Transverse colon (tissue), 4 donors: ENCODE measurements around the gene MRTO4. TPM values are rescaled to one million over a fixed set of nuclear protein-coding genes. Genes with fewer than 3 reads are reported as not detected.

Source experiments
- DNase-seq: peaks from one replicate; pipeline ENCODE4 v3.0.0-alpha.2; 2019
- H3K27ac ChIP-seq, 4 donors: fragments of 200-600 bp; sonication (generic); 2 replicates each; pipeline ENCODE4 v1.5.1; 2016 to 2018; ENCODE audit warnings: inconsistent platforms in 4 of 4
- H3K27me3 ChIP-seq: fragments of 200-600 bp; sonication (generic); 2 replicates; pipeline ENCODE4 v1.5.1; 2017; ENCODE audit warnings: inconsistent platforms
- H3K36me3 ChIP-seq, 4 donors: fragments of 200-600 bp; sonication (generic); 2 replicates each; pipeline ENCODE4 v1.5.1; 2017 to 2019; ENCODE audit warnings: inconsistent platforms in 4 of 4
- H3K4me1 ChIP-seq, 4 donors: fragments of 200-600 bp; sonication (generic); 2 replicates each; pipeline ENCODE4 v1.5.1; 2017 to 2020; ENCODE audit warnings: inconsistent platforms in 4 of 4
- H3K4me3 ChIP-seq, 4 donors: fragments of 200-600 bp; sonication (generic); 1 replicate in 1 of 4; 2 replicates in 3 of 4; pipeline versions ENCODE4 v1.5.1 to v1.6.1; 2017 to 2019; ENCODE audit warnings: inconsistent platforms in 4 of 4
- H3K9me3 ChIP-seq, 2 donors: fragments of 200-600 bp; sonication (generic); 2 replicates each; pipeline ENCODE4 v1.5.1; 2017 to 2019; ENCODE audit warnings: inconsistent platforms in 2 of 2
- CTCF ChIP-seq, 5 experiments: fragments of 200-600 bp in 3 of 5; fragments of 450-650 bp in 2 of 5; sonication (generic) in 3 of 5; IDR thresholded peaks; 1 replicate in 2 of 5; 2 replicates in 3 of 5; pipeline ENCODE4 v1.5.1; 2016 to 2017; ENCODE audit warnings: antibody characterized with exemption in 5 of 5, inconsistent platforms in 3 of 5, mild to moderate bottlenecking in 2 of 5, moderate library complexity in 1 of 5
- EP300 ChIP-seq: sonication (generic); formaldehyde crosslinking; IDR thresholded peaks from one replicate; pipeline ENCODE4 v1.6.1; 2017; ENCODE audit warnings: antibody characterized with exemption, low read depth
- POLR2A ChIP-seq: fragments of 450-650 bp; IDR thresholded peaks from one replicate; pipeline ENCODE4 v1.6.1; 2016; ENCODE audit warnings: antibody characterized with exemption, mild to moderate bottlenecking, moderate library complexity
- POLR2AphosphoS5 ChIP-seq, 3 donors: sonication (generic); formaldehyde crosslinking; IDR thresholded peaks; one replicate each; pipeline ENCODE4 v1.6.1; 2016; ENCODE audit warnings: antibody characterized with exemption in 3 of 3
- WGBS, 2 donors: methylation state at CpG; one replicate each; pipeline ENCODE4 v1.1.5; 2018; ENCODE audit warnings: low coverage in 1 of 2; 5-methylcytosine and 5-hydroxymethylcytosine counted together
- in situ Hi-C, 4 donors: fragments of 200-750 bp; cut with MboI; loops; one replicate each; pipeline versions ENCODE4 v1.15.0 to v1.15.1; 2017; ENCODE audit warnings: low sequenced_read_pairs in 3 of 4, low pct_ligation_motif_present in 1 of 4, low pct_unique_long_range_greater_than_20kb in 1 of 4
- intact Hi-C: fragments of 100-400 bp; cut with DNase I; formaldehyde crosslinking; loops from one replicate; pipeline ENCODE4 v1.15.1; 2023; ENCODE audit warnings: low total_unique reads
- total RNA-seq, 4 donors: library from RNA; depleted of rRNA; stranded (reverse); fragments of >200 nt; gene quantifications; one replicate each; pipeline ENCODE4 v1.1.0, GENCODE V29; 2016

MRTO4 gene
- total RNA-seq, 4 donors from 2014 or later: 4.9 to 10.8 (median 8.7) TPM

- no peak for TF ChIP-seq POLR2AphosphoS5 (IDR thresholded peaks at IDR 0.05)
- TF ChIP-seq POLR2A: no peak
- no peak for TF ChIP-seq CTCF (IDR thresholded peaks at IDR 0.05)
- no peak for TF ChIP-seq EP300
- no peak for DNase-seq
- intact Hi-C loops: no loop called here
- H3K4me3 ChIP-seq: no peak overlapping the region
- H3K27ac ChIP-seq: peak overlapping the region in 2 of 4 donors; percentile 3 to 94
- WGBS, 2 donors: 72 to 100% methylated on average over 1 of the region's 1 CpG
- peaks cover 29 to 73% (median 46%) of the 10 kb centered on the region in 4 donors for H3K4me1 ChIP-seq
- H3K27me3 ChIP-seq: no peaks in the 10 kb centered on the region
- in situ Hi-C loops: no loop called here
- no peaks in the 10 kb centered on the region for H3K9me3 ChIP-seq
- peaks cover 0 to 8% (median 2%) of the 10 kb centered on the region in 4 donors for H3K36me3 ChIP-seq
Measured at GRCh38 chr1:19205403-19205802, 46.2 kb upstream of the MRTO4 start.

DNA sequence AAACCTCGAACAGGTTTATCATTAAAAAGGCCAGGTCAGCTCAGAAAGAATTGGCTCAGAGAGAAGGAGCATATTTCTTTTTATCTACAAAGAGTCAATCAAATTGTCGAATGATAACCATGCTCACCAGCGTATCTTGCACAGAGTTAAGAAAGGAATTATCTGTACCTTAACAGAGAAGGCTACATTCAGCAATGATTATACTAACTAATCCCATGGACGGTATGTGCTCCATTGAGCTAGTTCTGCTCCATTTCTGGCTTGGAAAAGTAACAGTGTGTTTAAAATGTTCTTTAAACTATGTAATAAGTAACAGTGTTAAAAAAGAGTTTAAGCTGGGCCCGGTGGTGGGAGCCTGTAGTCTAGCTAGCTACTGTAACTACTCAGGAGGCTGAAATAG lies 45.8 kb upstream of the MRTO4 start:
- in situ Hi-C loops: no loop called here
- no peaks in the 10 kb centered on the region for H3K9me3 ChIP-seq
- H3K27ac ChIP-seq: peak overlapping the region in 2 of 4 donors; percentile 94 to 95
- H3K36me3 ChIP-seq: peaks cover 0 to 5% (median under 1%) of the 10 kb centered on the region in 4 donors
- 67 to 72% methylated on average over 5 of the region's 5 CpGs for WGBS, 2 donors
- H3K4me3 ChIP-seq: no peak overlapping the region
- TF ChIP-seq POLR2A (no peak), POLR2AphosphoS5 (IDR thresholded peaks at IDR 0.05) (no peak), EP300 (no peak), CTCF (IDR thresholded peaks at IDR 0.05) (no peak)
- no peak for DNase-seq
- H3K27me3 ChIP-seq: no peaks in the 10 kb centered on the region
- intact Hi-C loops: no loop called here
- peaks cover 30 to 76% (median 48%) of the 10 kb centered on the region in 4 donors for H3K4me1 ChIP-seq

DNA sequence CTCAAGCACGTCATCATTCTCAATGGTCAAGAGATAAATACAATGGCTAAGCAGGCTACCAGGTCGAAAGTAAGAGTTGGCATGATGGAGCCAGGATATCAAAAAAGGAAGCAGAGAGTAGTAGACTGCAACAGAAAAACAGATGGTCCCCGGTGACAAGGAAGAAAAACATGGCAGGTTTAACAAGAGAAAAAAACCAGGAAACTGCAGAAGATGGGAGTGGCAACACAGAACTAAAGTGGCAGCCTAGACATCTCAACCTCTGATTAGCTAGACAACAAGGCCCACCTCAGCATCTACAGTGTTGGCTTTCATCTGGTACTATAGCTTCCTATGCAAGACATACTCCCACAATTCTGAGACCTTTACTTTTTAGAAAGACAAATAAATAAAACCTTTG lies 44.7 kb upstream of the MRTO4 start:
- no peak for TF ChIP-seq EP300
- TF ChIP-seq POLR2AphosphoS5 (IDR thresholded peaks at IDR 0.05): no peak
- TF ChIP-seq CTCF (IDR thresholded peaks at IDR 0.05): no peak
- TF ChIP-seq POLR2A: no peak
- peaks cover 39 to 87% (median 58%) of the 10 kb centered on the region in 4 donors for H3K4me1 ChIP-seq
- intact Hi-C loops: no loop called here
- H3K4me3 ChIP-seq: no peak overlapping the region
- WGBS, 2 donors: 54 to 60% methylated on average over 3 of the region's 3 CpGs
- peak overlapping the region; percentile 94 to 97 (median 96) for H3K27ac ChIP-seq
- DNase-seq: no peak
- no peaks in the 10 kb centered on the region for H3K36me3 ChIP-seq
- no peaks in the 10 kb centered on the region for H3K27me3 ChIP-seq
- H3K9me3 ChIP-seq: no peaks in the 10 kb centered on the region
- in situ Hi-C loops: no loop called here

DNA sequence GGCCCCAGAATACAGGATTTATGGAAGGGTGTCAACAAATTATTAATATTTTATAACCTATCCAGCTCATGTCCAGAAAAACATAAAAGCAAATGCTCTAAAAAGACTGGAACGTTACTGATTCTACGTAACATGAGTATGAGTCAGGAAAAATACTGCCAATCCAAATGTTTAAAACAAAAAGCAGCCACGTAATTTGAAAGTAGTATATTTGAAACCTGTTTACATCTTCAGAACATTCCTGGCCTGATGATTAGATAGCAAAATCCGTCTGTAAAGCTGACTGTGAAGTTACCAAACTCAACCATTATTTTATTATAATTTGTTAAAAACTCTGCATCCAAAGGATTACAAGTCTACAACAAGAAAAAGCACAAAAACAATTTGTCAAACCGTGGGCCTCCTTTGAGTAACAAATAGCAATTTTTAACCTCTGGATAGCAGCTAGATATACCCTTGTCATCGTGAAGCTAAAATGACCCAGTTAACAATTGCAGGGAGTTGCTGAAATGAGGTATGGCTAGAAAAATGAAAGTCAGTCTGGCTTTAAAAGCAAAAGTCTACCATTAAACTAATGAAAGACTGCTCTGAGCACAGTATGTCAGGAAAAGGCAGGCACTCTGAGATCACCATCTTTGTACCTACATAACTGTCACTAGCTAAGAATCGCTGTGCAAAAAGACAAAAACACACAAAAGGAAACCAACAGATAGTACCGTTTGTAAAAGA lies 42.7 kb upstream of the MRTO4 start:
- no peak for TF ChIP-seq POLR2A
- TF ChIP-seq POLR2AphosphoS5 (IDR thresholded peaks at IDR 0.05): no peak
- no peak for TF ChIP-seq EP300
- TF ChIP-seq CTCF (IDR thresholded peaks at IDR 0.05): no peak
- intact Hi-C loops (no loop called here), in situ Hi-C loops (no loop called here)
- H3K4me3 ChIP-seq: peak overlapping the region; percentile 73 to 96 (median 87)
- peaks cover 31 to 81% (median 47%) of the 10 kb centered on the region in 4 donors for H3K4me1 ChIP-seq
- WGBS, 2 donors: 18 to 19% methylated on average over 8 of the region's 8 CpGs
- H3K27ac ChIP-seq: peak overlapping the region; percentile 94 to 97 (median 96)
- H3K27me3 ChIP-seq: no peaks in the 10 kb centered on the region
- no peak for DNase-seq
- H3K9me3 ChIP-seq: no peaks in the 10 kb centered on the region
- peaks cover 0 to 3% (median 0%) of the 10 kb centered on the region in 4 donors for H3K36me3 ChIP-seq
